Astrocyte of the spinal cord (primary cell): ENCODE results near the gene CNDP1.

Source experiments
- DNase-seq: peaks from one replicate; pipeline ENCODE4 v3.0.0; 2011; ENCODE audit warnings: low read depth, low spot score
- H3K4me3 ChIP-seq: 2 replicates; pipeline ENCODE4 v1.5.1; 2011; ENCODE audit warnings: low read depth, mild to moderate bottlenecking, low read length, moderate library complexity
- in situ Hi-C: cut with HindIII; loops from 2 replicates; pipeline ENCODE4 v1.10.0; 2017; ENCODE audit warnings: low sequenced_read_pairs
- TF ChIP-seq, protein P1 (sequence below): IDR thresholded peaks from 2 replicates; pipeline ENCODE4 v1.5.1; 2012; ENCODE audit warnings: low read depth, mild to moderate bottlenecking, low read length, inconsistent platforms

CNDP1 gene

DNA sequence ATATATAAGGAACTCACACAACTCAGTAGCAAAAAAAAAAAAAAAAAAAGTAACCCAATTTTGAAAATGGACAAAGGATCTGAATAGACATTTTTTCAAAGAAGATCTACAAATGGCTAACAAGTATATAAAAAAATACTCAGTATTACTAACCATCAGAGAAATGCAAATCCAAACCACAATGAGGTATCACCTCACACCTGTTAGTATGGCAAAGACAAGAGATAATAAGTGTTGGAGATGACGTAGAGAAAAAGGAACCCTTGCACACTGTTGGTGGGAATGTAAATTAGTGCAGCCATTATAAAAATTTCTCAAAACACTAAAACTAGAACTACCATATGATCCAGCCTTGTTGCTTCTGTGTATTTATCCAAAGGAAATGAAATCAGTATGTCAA is 5.8 kb upstream of the CNDP1 start:
- TF ChIP-seq, protein P1, sequence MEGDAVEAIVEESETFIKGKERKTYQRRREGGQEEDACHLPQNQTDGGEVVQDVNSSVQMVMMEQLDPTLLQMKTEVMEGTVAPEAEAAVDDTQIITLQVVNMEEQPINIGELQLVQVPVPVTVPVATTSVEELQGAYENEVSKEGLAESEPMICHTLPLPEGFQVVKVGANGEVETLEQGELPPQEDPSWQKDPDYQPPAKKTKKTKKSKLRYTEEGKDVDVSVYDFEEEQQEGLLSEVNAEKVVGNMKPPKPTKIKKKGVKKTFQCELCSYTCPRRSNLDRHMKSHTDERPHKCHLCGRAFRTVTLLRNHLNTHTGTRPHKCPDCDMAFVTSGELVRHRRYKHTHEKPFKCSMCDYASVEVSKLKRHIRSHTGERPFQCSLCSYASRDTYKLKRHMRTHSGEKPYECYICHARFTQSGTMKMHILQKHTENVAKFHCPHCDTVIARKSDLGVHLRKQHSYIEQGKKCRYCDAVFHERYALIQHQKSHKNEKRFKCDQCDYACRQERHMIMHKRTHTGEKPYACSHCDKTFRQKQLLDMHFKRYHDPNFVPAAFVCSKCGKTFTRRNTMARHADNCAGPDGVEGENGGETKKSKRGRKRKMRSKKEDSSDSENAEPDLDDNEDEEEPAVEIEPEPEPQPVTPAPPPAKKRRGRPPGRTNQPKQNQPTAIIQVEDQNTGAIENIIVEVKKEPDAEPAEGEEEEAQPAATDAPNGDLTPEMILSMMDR: no peak
- DNase-seq: no peak
- in situ Hi-C loops: no loop called here

DNA sequence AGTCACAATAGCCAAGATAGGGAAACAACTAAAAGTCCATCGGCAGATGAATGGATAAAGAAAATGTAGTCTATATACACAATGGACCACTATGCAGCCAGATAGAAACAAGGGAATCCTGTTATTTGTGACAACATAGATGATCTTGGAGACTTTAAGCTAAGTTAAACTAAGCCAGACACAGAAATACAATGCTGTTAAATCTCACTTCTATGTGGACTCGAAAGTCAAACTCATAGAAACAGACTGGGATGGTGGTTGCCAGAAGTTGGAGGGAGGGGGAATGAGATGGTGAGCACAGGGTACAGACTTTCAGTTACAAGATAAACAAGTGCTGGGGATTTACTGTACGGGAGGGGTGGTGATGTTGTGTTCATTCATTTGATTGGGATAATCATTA is 5.4 kb upstream of the CNDP1 start:
- no peak for DNase-seq
- H3K4me3 ChIP-seq: no peak overlapping the region
- TF ChIP-seq, protein P1: no peak
- in situ Hi-C loops: no loop called here

More for the DNA sequence above, 5.8 kb upstream of the CNDP1 start:
- no peak overlapping the region for H3K4me3 ChIP-seq

GRCh38 chr18:74529378-74529777 is 4.9 kb upstream of the CNDP1 start:
- no peak for DNase-seq
- in situ Hi-C loops: no loop called here
- H3K4me3 ChIP-seq: no peak overlapping the region
- TF ChIP-seq, protein P1: no peak

GRCh38 chr18:74529811-74530583 is 4.3 kb upstream of the CNDP1 start:
- DNase-seq: no peak
- TF ChIP-seq, protein P1: no peak
- no peak overlapping the region for H3K4me3 ChIP-seq
- in situ Hi-C loops: no loop called here

DNA sequence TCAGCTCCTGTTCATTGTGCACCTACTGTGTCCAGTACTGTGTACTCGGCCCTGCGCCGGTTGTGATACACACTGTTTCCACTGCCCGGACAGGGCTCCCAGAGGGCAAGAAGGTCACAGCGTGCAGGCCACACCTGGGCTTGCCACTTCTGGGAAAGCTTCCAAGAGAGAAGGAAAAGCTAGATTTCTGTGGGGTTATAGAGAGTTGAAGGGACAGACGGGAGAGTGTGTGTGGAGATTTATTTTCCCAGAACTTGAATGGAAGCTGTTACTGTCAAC is 3.8 kb upstream of the CNDP1 start:
- DNase-seq: no peak
- TF ChIP-seq, protein P1: no peak
- in situ Hi-C loops: no loop called here

GRCh38 chr18:74531043-74531442 is 3.3 kb upstream of the CNDP1 start:
- in situ Hi-C loops: no loop called here
- no peak for DNase-seq
- TF ChIP-seq, protein P1: no peak
- no peak overlapping the region for H3K4me3 ChIP-seq

More for the DNA sequence above, 3.8 kb upstream of the CNDP1 start:
- H3K4me3 ChIP-seq: no peak overlapping the region
